GM21529 (cell line): ENCODE results near the gene UPK3BL1.
A peak's percentile ranks its signal among the peaks of the same experiment; 100 is the strongest.
"Not testable (repeated sequence)": the region's sequence is repeated elsewhere in the genome, so short reads cannot be mapped to it uniquely, and the experiment has no call there.

Experiments
- ATAC-seq: cut with Tn5 transposase; IDR thresholded peaks from one replicate; pipeline ENCODE4 v1.9.1; 2021; ENCODE audit not compliant: unreplicated experiment

UPK3BL1 gene, protein sequence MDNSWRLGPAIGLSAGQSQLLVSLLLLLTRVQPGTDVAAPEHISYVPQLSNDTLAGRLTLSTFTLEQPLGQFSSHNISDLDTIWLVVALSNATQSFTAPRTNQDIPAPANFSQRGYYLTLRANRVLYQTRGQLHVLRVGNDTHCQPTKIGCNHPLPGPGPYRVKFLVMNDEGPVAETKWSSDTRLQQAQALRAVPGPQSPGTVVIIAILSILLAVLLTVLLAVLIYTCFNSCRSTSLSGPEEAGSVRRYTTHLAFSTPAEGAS

DNA sequence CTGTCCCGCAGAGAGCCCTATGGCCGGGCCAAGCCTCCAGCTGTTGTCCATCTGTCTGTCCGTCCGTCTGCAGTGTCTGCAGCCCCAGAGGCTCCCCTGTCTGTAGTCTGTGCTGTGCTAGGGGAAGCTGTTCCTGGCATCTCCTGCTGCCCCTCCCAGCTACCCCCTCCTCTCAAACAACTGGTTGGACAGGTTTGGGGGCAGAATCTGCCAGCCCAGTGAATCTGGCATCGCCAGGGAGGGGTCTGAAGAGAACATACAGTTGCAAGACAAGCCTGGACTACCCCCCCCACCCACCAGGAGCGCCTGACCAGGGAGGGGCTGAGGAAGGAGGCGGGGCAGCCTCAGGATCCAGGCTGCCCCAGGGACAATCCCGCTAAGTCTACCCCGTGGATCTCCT, at the start of gene UPK3BL1:
Gene UPK3BL1 (minus strand): TSS at position 101 of the 400 bp plus-strand sequence. CDS start 50 bp downstream, at position 51.
- not testable (repeated sequence) for ATAC-seq

DNA sequence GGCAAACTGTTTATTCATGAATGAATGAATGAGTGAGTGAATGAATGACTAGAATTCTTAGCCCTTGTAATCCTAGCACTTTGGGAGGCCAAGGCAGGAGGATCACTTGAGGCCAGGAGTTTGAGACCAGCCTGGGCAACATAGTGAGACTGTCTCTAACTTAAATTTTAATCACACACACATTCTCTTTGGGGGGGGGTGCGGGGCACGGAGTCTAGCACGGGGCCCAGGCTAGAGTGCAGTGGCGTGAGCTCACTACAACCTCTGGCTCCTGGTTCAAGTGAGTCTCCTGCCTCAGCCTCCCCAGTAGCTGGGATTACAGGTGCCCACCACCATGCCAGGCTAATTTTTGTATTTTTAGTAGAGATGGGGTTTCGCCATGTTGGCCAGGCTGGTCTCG, 48.0 kb upstream of the UPK3BL1 start:
- not testable (repeated sequence) for ATAC-seq

DNA sequence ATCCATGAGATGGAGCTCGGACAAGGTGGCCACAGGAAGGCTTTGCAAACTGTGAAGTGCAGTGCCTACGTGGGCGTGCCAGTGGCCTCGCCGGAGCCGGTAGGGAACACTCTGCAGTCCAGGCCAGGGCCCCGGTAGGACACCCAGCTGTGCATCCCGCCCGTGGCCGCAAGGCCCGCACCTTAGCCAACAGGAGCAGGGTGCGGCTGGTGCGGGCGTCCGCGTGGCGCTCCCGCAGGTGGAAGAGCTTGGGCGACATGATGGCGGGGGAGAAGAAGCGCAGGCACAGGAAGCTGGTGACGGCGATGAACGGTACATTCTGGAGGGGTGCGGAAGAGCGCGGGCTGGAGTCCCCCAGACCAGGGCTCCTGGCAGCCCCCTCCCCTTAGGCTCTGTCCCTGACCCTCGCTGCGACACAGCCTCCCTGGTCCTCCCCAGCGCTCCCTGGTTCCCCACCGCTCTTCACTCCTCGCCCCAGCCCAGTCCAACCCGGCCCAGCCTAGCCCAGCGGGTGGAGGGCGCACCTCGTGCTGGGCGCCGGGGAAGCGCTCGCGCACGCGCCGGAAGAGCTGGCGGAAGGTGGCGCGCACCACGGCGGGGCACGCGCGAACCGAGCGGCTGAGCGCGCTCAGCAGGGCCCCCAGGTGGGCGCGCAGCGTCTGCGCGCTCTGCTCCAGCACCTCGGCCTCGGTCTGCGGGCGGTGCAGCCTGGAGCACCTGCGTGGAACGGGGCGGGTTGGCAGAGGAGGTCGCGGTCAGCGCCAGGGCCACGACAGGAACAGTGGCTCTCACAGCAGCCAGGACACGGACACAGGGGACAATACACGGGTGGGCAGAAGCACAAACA, 47.1 kb upstream of the UPK3BL1 start:
- ATAC-seq: peak; percentile 64

DNA sequence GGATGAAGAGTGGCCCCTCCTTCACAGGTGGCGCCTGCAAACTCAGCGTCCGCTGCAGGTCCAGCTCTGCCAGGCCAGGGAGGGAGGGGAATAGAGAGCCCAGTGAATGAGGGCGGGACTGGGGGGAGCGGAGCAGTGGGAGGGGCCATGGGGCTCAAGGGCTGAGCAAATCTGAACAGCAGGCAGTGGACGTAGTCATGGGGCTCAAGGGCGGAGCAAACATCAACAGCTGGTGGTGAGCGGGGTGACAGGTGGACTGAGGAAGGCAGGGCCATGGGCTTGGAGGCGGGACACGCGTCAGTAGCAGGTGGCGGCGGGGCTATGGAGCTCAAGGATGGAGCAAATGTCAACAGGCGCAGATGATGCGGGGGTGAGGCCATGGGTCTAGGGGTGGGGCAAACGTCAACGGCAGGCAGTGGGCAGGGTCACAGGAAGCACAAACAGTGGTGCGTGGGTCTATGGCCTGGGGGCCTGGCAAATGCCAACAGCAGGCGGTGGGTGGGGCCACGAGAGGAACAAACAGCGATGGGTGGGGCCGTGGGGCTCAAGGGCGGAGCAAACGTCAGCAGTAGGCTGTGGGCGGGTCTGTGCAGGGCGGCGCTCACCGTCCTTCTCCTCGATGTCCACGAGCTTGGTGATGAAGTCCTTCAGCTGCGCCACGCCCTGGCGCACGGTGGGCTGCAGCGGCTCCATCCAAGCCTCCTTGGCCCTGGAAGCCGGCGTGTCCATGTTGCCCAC, 45.9 kb upstream of the UPK3BL1 start:
- peak; percentile 76 for ATAC-seq

DNA sequence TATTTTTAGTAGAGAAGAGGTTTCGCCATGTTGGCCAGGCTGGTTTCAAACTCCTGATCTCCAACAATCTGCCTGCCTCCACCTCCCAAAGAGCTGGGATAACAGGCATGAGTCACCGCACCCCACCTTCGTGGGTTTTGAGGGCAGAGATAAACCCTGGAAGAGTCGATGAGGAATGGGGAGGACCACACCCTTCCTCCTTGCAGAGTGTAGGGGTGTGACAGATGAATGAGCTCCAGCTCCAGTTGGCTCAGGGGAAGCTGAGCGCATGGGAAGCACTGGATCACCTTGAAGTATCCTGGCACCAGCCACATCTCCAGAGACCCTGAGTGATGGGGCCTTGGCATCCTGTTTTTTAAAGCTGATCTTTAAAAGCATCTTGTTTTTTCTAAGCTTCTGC, 40.0 kb upstream of the UPK3BL1 start:
- ATAC-seq: not testable (repeated sequence)

DNA sequence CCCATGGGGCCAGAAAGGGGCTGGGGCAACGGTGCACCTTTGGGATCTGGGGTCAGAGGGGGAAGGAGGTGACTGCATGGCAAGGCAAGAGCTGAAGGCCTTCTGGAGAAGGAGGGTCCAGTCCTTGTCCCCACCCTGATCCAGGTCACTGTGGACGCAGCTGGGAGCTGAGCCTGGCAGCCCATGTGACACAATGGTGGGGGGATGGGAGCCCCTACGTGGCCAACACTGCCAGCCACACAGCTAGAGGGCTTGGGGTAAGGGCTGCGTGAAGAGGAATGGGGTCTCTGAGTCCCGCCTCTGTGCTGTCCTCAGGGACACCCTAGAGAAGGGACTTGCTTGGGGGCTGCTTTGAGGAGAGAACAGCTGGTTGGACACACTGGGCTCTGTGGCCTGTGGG, 38.2 kb upstream of the UPK3BL1 start:
- not testable (repeated sequence) for ATAC-seq

DNA sequence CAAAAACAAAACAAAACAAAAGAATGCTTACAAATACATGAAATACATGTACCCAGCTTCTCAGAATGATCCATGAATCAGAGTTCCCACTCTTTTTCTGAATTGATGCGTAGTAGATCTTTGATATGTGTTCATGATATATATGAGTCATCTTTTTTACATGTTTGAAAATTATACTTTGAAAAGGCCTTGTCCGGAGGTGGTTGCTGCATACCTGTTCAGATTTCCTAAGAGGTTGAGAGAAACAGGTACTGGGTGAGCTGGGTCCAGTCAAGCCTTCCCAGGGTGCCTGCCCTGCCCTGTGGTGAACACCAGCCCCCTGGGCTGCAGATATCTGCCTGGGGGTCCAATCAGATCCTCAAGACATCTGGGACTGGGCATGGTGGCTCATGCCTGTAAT, 33.0 kb upstream of the UPK3BL1 start:
- not testable (repeated sequence) for ATAC-seq

DNA sequence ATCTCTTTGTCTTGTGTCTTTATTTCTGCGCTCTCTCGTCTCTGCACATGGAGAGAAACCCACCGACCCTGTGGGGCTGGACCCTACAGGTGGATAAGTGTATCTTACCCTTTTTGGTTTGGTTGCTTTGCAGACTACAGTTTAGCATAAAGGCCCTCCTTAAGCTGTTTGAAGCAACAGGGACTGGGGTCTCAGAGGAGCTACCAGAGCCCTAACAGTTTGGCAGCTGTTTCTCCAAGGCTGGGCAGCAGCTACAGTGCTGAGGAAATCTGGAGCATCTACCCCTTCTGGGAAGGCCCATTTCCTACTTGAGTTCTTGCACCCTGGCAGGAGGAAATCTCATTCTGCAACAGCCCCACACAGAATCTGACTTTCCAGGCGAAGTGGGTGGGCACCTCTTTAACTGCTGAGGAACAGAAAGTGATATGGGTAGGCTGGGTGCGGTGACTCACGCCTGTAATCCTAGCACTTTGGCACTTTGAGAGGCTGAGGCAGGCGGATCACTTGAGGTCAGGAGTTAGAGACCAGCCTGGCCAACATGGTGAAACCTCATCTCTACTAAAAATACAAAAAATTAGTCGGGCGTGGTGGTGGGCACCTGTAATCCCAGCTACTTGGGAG, 31.0 kb upstream of the UPK3BL1 start:
- not testable (repeated sequence) for ATAC-seq

DNA sequence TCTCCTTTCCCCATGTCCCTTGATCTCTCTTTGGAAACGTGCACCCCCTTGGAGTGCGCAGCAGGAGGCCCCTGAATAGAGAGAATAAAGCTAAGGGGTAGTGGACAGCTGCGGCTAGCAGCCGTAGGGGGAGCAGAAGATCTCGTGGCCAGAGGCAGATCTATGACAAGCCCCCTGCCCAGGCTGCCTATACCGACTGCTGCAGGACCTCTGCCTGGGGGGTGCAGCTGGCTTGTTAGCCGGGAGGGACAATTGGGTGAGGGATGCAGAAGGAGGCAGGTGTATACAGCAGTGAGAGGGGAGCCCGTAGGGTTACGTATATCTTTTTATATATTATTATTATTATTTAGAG, 29.3 kb upstream of the UPK3BL1 start:
- peak; percentile 25 for ATAC-seq

DNA sequence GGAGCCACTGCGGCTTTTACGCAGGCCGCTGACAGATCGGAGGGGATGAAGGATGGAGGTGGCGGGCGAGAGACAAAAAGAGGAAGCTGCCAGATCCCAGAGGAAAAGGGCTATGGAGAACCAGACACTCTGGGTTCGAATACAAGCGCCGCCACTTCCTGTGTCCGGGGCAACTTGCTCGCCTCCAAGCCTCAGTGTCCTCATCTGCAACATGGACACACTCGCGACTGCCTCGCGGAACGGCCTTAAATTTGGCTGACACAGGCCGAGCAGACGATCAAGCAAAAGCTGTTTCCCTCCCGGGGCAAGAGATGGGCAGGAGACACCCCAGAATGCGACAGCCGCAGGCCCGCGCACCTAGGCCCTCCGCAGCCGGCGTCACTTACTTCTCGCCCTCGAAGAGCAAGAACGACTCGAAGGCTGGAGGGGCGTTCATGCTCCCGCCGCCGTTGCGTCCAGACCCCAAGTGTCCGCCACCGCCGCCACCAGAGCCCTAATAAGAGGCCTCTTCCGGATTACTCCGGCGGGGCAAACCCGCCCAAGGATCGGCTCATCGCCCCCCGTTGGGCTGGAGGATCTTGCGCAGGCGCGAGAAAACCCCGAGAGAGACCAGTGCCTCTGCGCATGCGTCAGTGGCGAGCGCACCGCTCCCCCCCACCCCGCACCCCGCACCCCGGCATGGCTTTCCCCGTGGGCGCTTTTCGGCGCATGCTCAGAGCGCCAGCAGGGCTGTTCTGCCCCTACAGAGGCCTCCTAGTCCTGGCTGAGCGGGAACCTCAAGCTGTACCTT, 28.8 kb upstream of the UPK3BL1 start, which contains the start of gene POLR2J2:
Gene POLR2J2 (minus strand): TSS at position 498 of the 790 bp plus-strand sequence. CDS start 62 bp downstream, at position 436.
- ATAC-seq: peak; percentile 84

DNA sequence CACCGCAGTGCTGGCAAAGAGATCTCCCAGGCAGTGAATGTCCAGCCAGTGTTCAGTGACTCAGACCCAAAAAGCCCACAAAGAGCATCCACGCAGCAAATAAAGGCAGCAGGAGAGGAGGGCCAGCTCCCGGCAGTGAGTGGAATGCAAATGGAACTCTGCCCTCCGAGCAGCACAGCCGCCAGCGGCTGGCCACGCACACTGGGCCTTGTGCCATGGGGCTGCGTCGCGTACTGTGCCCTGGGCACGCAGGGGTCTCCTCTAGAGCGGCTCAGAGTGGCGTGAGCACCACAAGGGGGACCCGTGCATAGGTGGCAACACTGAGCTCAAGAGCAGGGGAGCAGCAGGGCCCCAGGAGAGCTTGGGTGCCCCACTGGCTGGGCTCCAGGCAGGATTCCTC, 24.9 kb upstream of the UPK3BL1 start:
- not testable (repeated sequence) for ATAC-seq

DNA sequence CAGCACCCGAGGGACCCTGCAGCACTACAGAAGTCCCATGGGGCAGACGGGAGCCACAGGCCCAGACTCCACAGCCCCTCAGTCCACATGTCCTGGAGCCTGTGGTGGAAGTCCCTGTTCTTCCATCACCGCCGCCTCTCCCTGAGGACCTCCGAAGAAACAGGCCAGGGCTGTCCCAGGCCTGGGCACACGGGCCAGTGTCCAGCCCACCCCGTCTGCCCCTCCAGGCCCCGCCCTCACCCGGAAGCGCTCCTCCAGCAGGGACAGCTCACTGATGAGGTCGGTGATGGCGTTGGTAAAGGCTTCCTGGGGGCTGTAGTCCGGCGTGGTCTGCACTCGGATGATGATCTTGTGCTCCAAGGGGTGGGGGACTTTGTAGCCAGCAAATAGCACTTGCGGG, 24.3 kb upstream of the UPK3BL1 start:
- not testable (repeated sequence) for ATAC-seq

DNA sequence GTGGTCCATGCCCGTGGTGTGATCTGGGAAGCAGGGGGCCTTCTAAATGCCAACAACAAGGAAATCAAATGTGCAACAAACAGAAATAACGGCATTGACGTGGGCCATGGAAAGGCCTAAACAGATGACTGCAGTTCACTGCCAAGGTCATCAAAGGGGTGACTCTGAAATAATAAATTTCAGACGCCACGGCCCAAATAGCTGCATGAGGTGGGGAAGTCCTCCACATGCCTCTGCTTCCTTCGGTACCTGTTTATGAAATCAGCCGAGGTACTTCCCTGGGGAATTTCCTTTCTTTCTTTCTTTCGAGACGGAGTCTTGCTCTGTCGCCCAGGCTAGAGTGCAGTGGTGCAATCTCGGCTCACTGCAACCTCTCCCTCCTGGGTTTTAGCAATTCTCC, 22.2 kb upstream of the UPK3BL1 start:
- not testable (repeated sequence) for ATAC-seq

DNA sequence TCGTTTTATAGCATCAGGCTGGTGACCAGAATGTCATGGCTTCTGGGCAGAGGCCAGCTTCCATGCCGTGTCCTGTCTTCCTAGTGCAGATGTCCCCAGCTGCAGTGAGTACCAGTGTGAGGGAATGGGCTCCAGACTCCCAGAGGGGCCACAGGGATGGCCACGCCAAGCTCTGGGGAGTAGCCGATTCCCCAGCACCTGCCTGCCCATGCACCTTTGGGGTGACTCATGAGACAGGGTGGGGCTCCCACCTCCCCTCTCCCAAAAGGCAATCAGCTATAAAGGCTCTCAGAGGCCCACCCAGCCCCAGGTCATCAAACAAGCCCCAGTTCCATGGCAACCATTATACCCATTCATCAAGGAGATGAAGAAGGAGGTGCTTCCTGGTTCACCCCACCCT, 7.3 kb upstream of the UPK3BL1 start, which contains the start of gene SPDYE2B:
Gene SPDYE2B (plus strand): TSS at position 396 of the 400 bp plus-strand sequence. CDS start 2,030 bp downstream, outside the sequence.
- not testable (repeated sequence) for ATAC-seq

DNA sequence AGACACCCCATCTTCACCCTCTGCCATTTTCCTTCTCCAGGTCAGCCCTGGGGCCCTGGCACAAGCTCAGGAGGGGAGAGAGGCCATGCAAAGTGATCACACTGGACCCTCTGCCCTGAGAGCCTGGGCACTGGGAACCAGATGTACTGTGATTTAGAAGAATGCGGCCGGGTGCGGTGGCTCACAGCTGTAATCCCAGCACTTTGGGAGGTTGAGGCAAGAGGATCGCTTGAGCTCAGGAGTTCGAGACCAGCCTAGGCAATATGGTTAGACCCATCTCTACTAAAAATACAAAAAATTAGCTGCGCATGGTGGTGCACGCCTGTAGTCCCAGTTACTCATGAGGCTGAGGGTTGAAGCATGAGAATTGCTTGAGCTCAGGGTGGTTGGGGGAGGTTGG, 5.2 kb upstream of the UPK3BL1 start:
- not testable (repeated sequence) for ATAC-seq

DNA sequence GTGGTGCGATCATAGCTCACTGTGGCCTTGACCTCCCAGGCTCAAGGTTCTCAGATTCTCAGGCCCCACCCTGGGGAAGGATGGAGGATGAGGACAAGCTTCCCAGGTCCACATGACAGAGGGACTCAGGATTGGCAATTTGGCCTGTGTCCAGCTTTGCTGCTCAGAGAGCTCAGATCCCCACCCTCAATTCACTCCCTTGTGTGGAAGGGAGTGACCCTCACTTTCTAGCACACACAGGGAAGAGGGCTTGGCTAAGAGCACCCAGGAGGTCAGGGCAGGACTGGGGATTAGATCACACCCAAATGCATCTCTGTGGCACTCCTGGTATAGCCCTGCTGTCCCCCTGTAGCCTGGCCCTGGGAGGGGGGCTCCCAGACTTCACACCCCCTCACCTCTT, 813 bp upstream of the UPK3BL1 start:
- not testable (repeated sequence) for ATAC-seq

DNA sequence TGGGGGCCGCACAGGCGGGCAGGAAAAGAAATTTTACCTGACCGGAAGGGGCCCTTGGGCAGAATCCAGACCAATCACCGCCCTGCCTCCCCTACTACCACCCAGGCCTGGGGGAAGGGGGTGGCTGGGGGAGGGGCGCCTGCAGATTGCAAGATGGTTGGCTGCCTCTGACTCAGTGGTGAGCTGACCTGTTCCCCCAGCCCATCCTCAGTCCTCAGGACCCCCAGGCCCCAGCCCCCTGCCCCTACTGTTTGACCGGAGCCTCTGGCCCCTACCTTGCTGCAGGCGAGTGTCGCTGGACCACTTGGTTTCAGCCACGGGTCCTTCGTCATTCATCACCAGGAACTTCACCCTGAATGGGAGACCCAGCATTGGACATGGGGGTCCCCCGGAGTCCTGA, 3.7 kb downstream of the UPK3BL1 start:
- not testable (repeated sequence) for ATAC-seq

DNA sequence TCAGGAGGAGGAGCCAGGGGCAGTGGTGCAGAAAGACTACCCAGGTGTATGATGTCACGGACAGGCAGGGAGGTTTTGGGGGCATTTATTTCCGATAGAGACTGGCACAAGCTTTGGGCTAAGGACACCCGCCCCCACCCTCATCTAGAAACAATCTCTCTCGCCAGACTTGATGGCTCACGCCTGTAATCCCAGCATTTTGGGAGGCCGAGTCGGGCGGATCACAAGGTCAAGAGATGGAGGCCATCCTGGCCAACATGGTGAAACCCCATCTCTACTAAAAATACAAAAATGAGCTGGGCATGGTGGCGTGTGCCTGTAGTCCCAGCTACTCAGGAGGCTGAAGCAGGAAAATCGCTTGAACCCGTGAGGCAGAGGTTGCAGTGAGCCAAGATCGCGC, 5.6 kb downstream of the UPK3BL1 start:
- not testable (repeated sequence) for ATAC-seq

DNA sequence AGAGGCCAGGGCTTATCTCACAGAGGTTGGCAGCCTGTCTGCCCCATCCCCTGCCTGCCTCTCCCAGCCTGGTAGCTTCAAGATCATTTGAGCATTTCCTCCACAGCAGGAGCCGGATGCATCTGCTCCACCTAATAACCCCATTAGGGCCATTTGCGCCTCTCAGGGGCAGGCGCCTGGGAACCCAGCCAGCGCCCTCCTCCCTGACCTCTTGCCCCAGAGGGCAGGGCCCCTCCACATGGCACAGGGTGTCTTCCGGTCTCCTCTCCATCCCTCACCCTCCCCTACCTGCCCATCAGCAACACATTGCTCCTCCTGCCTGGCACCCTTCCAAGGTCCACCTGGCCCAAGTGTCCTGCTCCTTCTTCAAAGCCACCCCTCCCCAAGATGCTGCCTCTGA, 7.2 kb downstream of the UPK3BL1 start:
- not testable (repeated sequence) for ATAC-seq

DNA sequence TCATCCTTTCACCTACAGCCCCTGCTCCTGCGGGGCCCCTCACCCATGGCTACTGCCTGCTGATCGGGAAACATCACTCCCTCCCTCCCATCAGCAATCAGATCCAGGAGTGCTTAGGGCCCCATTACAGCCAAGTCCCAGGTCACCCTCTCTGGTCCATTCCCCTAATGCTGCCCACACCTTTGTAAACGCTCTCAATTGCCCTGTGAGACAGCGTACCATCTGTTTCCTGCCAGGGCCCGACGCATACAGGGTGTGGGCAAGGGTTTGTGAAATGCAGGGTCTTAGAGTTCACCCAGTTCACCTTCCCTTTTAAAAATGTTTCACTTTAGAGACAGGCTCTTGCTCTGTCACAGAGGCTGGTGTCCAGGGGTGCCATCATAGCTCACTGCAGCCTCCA, 8.3 kb downstream of the UPK3BL1 start:
- ATAC-seq: not testable (repeated sequence)
